GM23338 (cell line): ENCODE measurements around the gene TTC22. TPM values are rescaled to one million over a fixed set of nuclear protein-coding genes. Genes with fewer than 3 reads are reported as not detected.

Experiments used
- ATAC-seq: fragments of 200-7000 bp; cut with Tn5 transposase; 3 replicates; pipeline ENCODE4 v1.9.1; 2020
- DNase-seq: peaks from one replicate; pipeline ENCODE4 v3.0.0-alpha.2; 2015; ENCODE audit warnings: low spot score
- H2AFZ ChIP-seq: fragments of 200-600 bp; sonication (generic); 2 replicates; pipeline ENCODE4 v1.8.0; 2016; ENCODE audit warnings: antibody characterized with exemption, mild to moderate bottlenecking, moderate library complexity
- H3F3A ChIP-seq: fragments of 200-600 bp; sonication (generic); replicated peaks from 2 replicates; pipeline ENCODE4 v1.8.0; 2017; ENCODE audit warnings: antibody characterized with exemption, mixed run types, low read depth
- H3K27ac ChIP-seq: fragments of 200-600 bp; sonication (generic); 2 replicates; pipeline ENCODE4 v1.6.1; 2016; ENCODE audit warnings: low read depth
- H3K27me3 ChIP-seq: fragments of 200-600 bp; sonication (generic); 2 replicates; pipeline ENCODE4 v1.8.0; 2016; ENCODE audit warnings: mild to moderate bottlenecking, mixed run types, moderate library complexity; ENCODE audit not compliant: insufficient read depth
- H3K36me3 ChIP-seq: fragments of 200-600 bp; sonication (generic); 2 replicates; pipeline ENCODE4 v1.8.0; 2016; ENCODE audit warnings: mild to moderate bottlenecking; ENCODE audit not compliant: insufficient read depth
- H3K4me1 ChIP-seq: fragments of 200-600 bp; sonication (generic); 2 replicates; pipeline ENCODE4 v1.8.0; 2016; ENCODE audit warnings: mild to moderate bottlenecking, moderate library complexity; ENCODE audit not compliant: insufficient read depth
- H3K4me2 ChIP-seq: fragments of 200-600 bp; sonication (generic); 2 replicates; pipeline ENCODE4 v1.7.1; 2017; ENCODE audit warnings: mixed run types
- H3K4me3 ChIP-seq: fragments of 200-600 bp; sonication (generic); 2 replicates; pipeline ENCODE4 v1.6.1; 2016; ENCODE audit warnings: mixed run types
- H3K79me2 ChIP-seq: fragments of 200-600 bp; sonication (generic); replicated peaks from 2 replicates; pipeline ENCODE4 v1.8.0; 2017; ENCODE audit warnings: mild to moderate bottlenecking; ENCODE audit not compliant: insufficient read depth
- H3K9me2 ChIP-seq: fragments of 200-600 bp; sonication (generic); 2 replicates; pipeline ENCODE4 v1.8.0; 2017; ENCODE audit not compliant: insufficient read depth
- H4K20me1 ChIP-seq: fragments of 200-600 bp; sonication (generic); replicated peaks from 2 replicates; pipeline ENCODE4 v1.8.0; 2017; ENCODE audit warnings: mild to moderate bottlenecking; ENCODE audit not compliant: insufficient read depth
- H3K27ac Mint-ChIP-seq: 2 replicates; pipeline ENCODE4 v1.8.0; 2020; ENCODE audit warnings: inconsistent platforms, mild to moderate bottlenecking, moderate library complexity, mixed read lengths
- H3K27me3 Mint-ChIP-seq: 3 replicates; pipeline ENCODE4 v1.8.0; 2022; ENCODE audit warnings: low read depth, mild to moderate bottlenecking, moderate library complexity, mixed read lengths, inconsistent platforms; ENCODE audit not compliant: insufficient read depth, poor library complexity
- H3K36me3 Mint-ChIP-seq: 3 replicates; pipeline ENCODE4 v1.8.0; 2021; ENCODE audit warnings: low read depth, mild to moderate bottlenecking, inconsistent platforms, moderate library complexity, mixed read lengths
- H3K4me1 Mint-ChIP-seq: 3 replicates; pipeline ENCODE4 v1.8.0; 2020; ENCODE audit warnings: mild to moderate bottlenecking, inconsistent platforms, mixed read lengths
- H3K4me3 Mint-ChIP-seq: 3 replicates; pipeline ENCODE4 v1.8.0; 2021; ENCODE audit warnings: moderate library complexity, mild to moderate bottlenecking, inconsistent platforms, mixed read lengths
- H3K9me3 Mint-ChIP-seq: 3 replicates; pipeline ENCODE4 v1.8.0; 2020; ENCODE audit warnings: moderate library complexity, mild to moderate bottlenecking, inconsistent platforms, mixed read lengths
- ETS1 ChIP-seq: IDR thresholded peaks from 2 replicates; pipeline ENCODE4 v1.6.1; 2016; ENCODE audit warnings: antibody characterized with exemption
- JUNB ChIP-seq: IDR thresholded peaks from one replicate; pipeline ENCODE4 v1.6.1; 2016; ENCODE audit warnings: antibody characterized with exemption; ENCODE audit not compliant: unreplicated experiment
- NANOG ChIP-seq: IDR thresholded peaks from 2 replicates; pipeline ENCODE4 v1.6.1; 2016; ENCODE audit warnings: antibody characterized with exemption, borderline replicate concordance
- STAT1 ChIP-seq: IDR thresholded peaks from one replicate; pipeline ENCODE4 v1.6.1; 2016; ENCODE audit warnings: antibody characterized with exemption; ENCODE audit not compliant: unreplicated experiment
- ZNF462 ChIP-seq: fragments of 250-450 bp; sonication (Bioruptor Pico); IDR thresholded peaks from 2 replicates; pipeline ENCODE4 v1.5.0; 2020; ENCODE audit warnings: mild to moderate bottlenecking, moderate library complexity
- polyA plus RNA-seq: library from polyadenylated mRNA; unstranded; fragments of >200 nt; fragmentation: Nextera tagmentation; extraction: Ambion mirVana; gene quantifications from 2 replicates; pipeline ENCODE4 v1.2.1, GENCODE V29; 2016
- total RNA-seq: library from RNA; depleted of rRNA; stranded (reverse); fragments of >200 nt; shearing (Covaris generic); gene quantifications from 2 replicates; pipeline ENCODE4 v1.2.3, GENCODE V29; 2014

The TTC22 gene
- total and polyA plus RNA-seq, 2 experiments from 2014 or later: 1.2 to 2.5 TPM

- Mint-ChIP-seq H3K9me3 (no peaks in the 10 kb centered on the region), H3K4me1 (peaks cover 11% of the 10 kb centered on the region), H3K4me3 (no peak overlapping the region), H3K27ac (no peak overlapping the region), H3K36me3 (no peaks in the 10 kb centered on the region), H3K27me3 (peaks cover 8% of the 10 kb centered on the region)
- Histone ChIP-seq H3K4me2 (no peak overlapping the region), H3K4me3 (no peak overlapping the region), H4K20me1 (no peaks in the 10 kb centered on the region), H3F3A (no peaks in the 10 kb centered on the region), H3K79me2 (no peaks in the 10 kb centered on the region), H2AFZ (no peak overlapping the region), H3K4me1 (no peaks in the 10 kb centered on the region), H3K36me3 (no peaks in the 10 kb centered on the region), H3K27me3 (no peaks in the 10 kb centered on the region), H3K9me2 (no peaks in the 10 kb centered on the region), H3K27ac (no peak overlapping the region)
- DNase-seq: no peak
- no peak for ATAC-seq
- no peak for TF ChIP-seq ETS1
Measured at GRCh38 chr1:54807756-54808155, 6.6 kb upstream of the TTC22 start.

GRCh38 chr1:54806931-54807611 is 5.9 kb upstream of the TTC22 start:
- Histone ChIP-seq H3K27ac (no peak overlapping the region), H3K4me3 (no peak overlapping the region), H3F3A (no peaks in the 10 kb centered on the region), H3K36me3 (no peaks in the 10 kb centered on the region), H3K4me1 (no peaks in the 10 kb centered on the region), H3K27me3 (peaks cover 5% of the 10 kb centered on the region), H3K79me2 (no peaks in the 10 kb centered on the region), H3K4me2 (no peak overlapping the region), H4K20me1 (no peaks in the 10 kb centered on the region), H2AFZ (no peak overlapping the region), H3K9me2 (no peaks in the 10 kb centered on the region)
- no peak for DNase-seq
- H3K27me3 Mint-ChIP-seq: peaks cover 6% of the 10 kb centered on the region
- no peak overlapping the region for H3K4me3 Mint-ChIP-seq
- H3K27ac Mint-ChIP-seq: no peak overlapping the region
- H3K9me3 Mint-ChIP-seq: no peaks in the 10 kb centered on the region
- no peak for ATAC-seq
- peaks cover 6% of the 10 kb centered on the region for H3K4me1 Mint-ChIP-seq
- H3K36me3 Mint-ChIP-seq: no peaks in the 10 kb centered on the region
- TF ChIP-seq NANOG (no peak), STAT1 (no peak), JUNB (no peak), ZNF462 (CRISPR knock-in tag) (no peak)
